Measurements from ENCODE around the gene TTC22. TPM values are rescaled to one million over a fixed set of nuclear protein-coding genes. Genes with fewer than 3 reads are reported as not detected.

Gene TTC22
- total RNA-seq, 1 experiment from 2014 or later = 0.10 TPM

GRCh38 chr1:54813485-54814125 lies 12.5 kb upstream of the TTC22 start:
- H3K9me3 ChIP-seq (ENCODE audit: control insufficient read depth, insufficient read depth, low read depth, low read length) = no peaks in the 10 kb centered on the region
- DNase-seq (ENCODE audit: low read depth, low spot score) = no peak
- intact Hi-C loops (cut with micrococcal nuclease; ENCODE audit: unreplicated experiment) (loop anchor here (5.0 kb wide), 1 partner anchor 316 kb away; no protein-coding TSS in a partner anchor), in situ Hi-C loops (cut with HindIII; ENCODE audit: low pct_unique_long_range_greater_than_20kb, low sequenced_read_pairs) (no loop called here)
- no peaks in the 10 kb centered on the region for H3K36me3 ChIP-seq (ENCODE audit: control insufficient read depth, insufficient read depth, low read length)
- H3K27ac ChIP-seq (ENCODE audit: low read length) = no peak overlapping the region
- TF ChIP-seq TCF7L2 (IDR thresholded peaks at IDR 0.05; ENCODE audit: low read depth, low read length) (no peak), POLR2AphosphoS5 (IDR thresholded peaks at IDR 0.05; ENCODE audit: low read depth, low read length) (no peak), SIN3A (IDR thresholded peaks at IDR 0.05; ENCODE audit: borderline replicate concordance, insufficient read depth, low read depth, low read length) (no peak), REST (IDR thresholded peaks at IDR 0.05; ENCODE audit: insufficient read depth in 1 of 2, low read depth in 2 of 2, low read length in 1 of 2) (no peak)
- TF ChIP-seq, protein P1, sequence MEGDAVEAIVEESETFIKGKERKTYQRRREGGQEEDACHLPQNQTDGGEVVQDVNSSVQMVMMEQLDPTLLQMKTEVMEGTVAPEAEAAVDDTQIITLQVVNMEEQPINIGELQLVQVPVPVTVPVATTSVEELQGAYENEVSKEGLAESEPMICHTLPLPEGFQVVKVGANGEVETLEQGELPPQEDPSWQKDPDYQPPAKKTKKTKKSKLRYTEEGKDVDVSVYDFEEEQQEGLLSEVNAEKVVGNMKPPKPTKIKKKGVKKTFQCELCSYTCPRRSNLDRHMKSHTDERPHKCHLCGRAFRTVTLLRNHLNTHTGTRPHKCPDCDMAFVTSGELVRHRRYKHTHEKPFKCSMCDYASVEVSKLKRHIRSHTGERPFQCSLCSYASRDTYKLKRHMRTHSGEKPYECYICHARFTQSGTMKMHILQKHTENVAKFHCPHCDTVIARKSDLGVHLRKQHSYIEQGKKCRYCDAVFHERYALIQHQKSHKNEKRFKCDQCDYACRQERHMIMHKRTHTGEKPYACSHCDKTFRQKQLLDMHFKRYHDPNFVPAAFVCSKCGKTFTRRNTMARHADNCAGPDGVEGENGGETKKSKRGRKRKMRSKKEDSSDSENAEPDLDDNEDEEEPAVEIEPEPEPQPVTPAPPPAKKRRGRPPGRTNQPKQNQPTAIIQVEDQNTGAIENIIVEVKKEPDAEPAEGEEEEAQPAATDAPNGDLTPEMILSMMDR (IDR thresholded peaks at IDR 0.05) = no peak
- no peaks in the 10 kb centered on the region; the same call in 1 of the 2 replicates for H3K27me3 ChIP-seq (ENCODE audit: control insufficient read depth, insufficient read depth, low read length)
- POLR2A ChIA-PET = no interaction called here
- no peak for ATAC-seq
- CTCF ChIA-PET = interaction anchor here (0.6 kb wide), 1 partner anchor 1353 kb away, joined by 3 read pairs; no protein-coding TSS in a partner anchor
- H3K4me1 ChIP-seq (ENCODE audit: control insufficient read depth, insufficient read depth, low read length) = no peaks in the 10 kb centered on the region
- no peak overlapping the region for H3K4me3 ChIP-seq (ENCODE audit: low read depth in 2 of 2, low read length in 2 of 2)
- no TSS peak for BruUV-seq (replicated peaks)

GRCh38 chr1:54812801-54813484 lies 11.8 kb upstream of the TTC22 start:
- DNase-seq (ENCODE audit: low read depth, low spot score) (no peak), ATAC-seq (no peak)
- TF ChIP-seq REST (IDR thresholded peaks at IDR 0.05; ENCODE audit: insufficient read depth in 1 of 2, low read depth in 2 of 2, low read length in 1 of 2) (no peak), SIN3A (IDR thresholded peaks at IDR 0.05; ENCODE audit: borderline replicate concordance, insufficient read depth, low read depth, low read length) (no peak), POLR2AphosphoS5 (IDR thresholded peaks at IDR 0.05; ENCODE audit: low read depth, low read length) (no peak), TCF7L2 (IDR thresholded peaks at IDR 0.05; ENCODE audit: low read depth, low read length) (no peak)
- TF ChIP-seq, protein P1 (IDR thresholded peaks at IDR 0.05) = no peak
- no peaks in the 10 kb centered on the region for H3K9me3 ChIP-seq (ENCODE audit: control insufficient read depth, insufficient read depth, low read depth, low read length)
- no peaks in the 10 kb centered on the region; the same call in 1 of the 2 replicates for H3K27me3 ChIP-seq (ENCODE audit: control insufficient read depth, insufficient read depth, low read length)
- in situ Hi-C loops (cut with HindIII; ENCODE audit: low pct_unique_long_range_greater_than_20kb, low sequenced_read_pairs) = no loop called here
- H3K27ac ChIP-seq (ENCODE audit: low read length) = no peak overlapping the region
- intact Hi-C loops (cut with micrococcal nuclease; ENCODE audit: unreplicated experiment) = loop anchor here (5.0 kb wide), 1 partner anchor 316 kb away; no protein-coding TSS in a partner anchor
- no peaks in the 10 kb centered on the region for H3K36me3 ChIP-seq (ENCODE audit: control insufficient read depth, insufficient read depth, low read length)
- BruUV-seq (replicated peaks) = no TSS peak
- ChIA-PET CTCF (interaction anchor here (0.6 kb wide), 1 partner anchor 1352 kb away, joined by 3 read pairs; no protein-coding TSS in a partner anchor), POLR2A (no interaction called here)
- no peaks in the 10 kb centered on the region for H3K4me1 ChIP-seq (ENCODE audit: control insufficient read depth, insufficient read depth, low read length)
- no peak overlapping the region for H3K4me3 ChIP-seq (ENCODE audit: low read depth in 2 of 2, low read length in 2 of 2)

All from Panc1 (cell line).